Measurements from ENCODE around the gene COL23A1. TPM values are rescaled to one million over a fixed set of nuclear protein-coding genes. Genes with fewer than 3 reads are reported as not detected.

The COL23A1 gene
- total and polyA plus RNA-seq, 2 of the 8 experiments (the other 6 are each of a cell fraction or from before 2014, with no cell fraction given), result 3.1 to 4.7 TPM

DNA sequence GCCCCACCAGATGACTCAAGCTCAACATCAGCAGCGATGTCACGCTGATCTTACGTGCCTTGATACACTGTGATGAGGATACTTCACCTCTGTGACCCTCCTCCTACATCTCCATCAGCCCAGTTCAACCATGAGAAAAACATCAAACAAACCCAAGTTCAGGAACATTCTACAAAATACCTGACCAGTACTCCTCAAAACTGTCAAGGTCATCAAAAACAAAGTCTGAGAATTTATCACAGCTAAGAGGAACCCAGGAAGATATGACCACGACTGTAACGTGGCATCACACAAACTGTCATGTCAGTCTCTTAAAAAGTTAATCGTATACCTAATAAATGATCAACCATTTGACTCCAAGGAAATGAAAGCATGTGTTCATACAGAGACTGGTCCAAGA, 90.8 kb downstream of the COL23A1 start (continued):
- TF ChIP-seq, protein P1, sequence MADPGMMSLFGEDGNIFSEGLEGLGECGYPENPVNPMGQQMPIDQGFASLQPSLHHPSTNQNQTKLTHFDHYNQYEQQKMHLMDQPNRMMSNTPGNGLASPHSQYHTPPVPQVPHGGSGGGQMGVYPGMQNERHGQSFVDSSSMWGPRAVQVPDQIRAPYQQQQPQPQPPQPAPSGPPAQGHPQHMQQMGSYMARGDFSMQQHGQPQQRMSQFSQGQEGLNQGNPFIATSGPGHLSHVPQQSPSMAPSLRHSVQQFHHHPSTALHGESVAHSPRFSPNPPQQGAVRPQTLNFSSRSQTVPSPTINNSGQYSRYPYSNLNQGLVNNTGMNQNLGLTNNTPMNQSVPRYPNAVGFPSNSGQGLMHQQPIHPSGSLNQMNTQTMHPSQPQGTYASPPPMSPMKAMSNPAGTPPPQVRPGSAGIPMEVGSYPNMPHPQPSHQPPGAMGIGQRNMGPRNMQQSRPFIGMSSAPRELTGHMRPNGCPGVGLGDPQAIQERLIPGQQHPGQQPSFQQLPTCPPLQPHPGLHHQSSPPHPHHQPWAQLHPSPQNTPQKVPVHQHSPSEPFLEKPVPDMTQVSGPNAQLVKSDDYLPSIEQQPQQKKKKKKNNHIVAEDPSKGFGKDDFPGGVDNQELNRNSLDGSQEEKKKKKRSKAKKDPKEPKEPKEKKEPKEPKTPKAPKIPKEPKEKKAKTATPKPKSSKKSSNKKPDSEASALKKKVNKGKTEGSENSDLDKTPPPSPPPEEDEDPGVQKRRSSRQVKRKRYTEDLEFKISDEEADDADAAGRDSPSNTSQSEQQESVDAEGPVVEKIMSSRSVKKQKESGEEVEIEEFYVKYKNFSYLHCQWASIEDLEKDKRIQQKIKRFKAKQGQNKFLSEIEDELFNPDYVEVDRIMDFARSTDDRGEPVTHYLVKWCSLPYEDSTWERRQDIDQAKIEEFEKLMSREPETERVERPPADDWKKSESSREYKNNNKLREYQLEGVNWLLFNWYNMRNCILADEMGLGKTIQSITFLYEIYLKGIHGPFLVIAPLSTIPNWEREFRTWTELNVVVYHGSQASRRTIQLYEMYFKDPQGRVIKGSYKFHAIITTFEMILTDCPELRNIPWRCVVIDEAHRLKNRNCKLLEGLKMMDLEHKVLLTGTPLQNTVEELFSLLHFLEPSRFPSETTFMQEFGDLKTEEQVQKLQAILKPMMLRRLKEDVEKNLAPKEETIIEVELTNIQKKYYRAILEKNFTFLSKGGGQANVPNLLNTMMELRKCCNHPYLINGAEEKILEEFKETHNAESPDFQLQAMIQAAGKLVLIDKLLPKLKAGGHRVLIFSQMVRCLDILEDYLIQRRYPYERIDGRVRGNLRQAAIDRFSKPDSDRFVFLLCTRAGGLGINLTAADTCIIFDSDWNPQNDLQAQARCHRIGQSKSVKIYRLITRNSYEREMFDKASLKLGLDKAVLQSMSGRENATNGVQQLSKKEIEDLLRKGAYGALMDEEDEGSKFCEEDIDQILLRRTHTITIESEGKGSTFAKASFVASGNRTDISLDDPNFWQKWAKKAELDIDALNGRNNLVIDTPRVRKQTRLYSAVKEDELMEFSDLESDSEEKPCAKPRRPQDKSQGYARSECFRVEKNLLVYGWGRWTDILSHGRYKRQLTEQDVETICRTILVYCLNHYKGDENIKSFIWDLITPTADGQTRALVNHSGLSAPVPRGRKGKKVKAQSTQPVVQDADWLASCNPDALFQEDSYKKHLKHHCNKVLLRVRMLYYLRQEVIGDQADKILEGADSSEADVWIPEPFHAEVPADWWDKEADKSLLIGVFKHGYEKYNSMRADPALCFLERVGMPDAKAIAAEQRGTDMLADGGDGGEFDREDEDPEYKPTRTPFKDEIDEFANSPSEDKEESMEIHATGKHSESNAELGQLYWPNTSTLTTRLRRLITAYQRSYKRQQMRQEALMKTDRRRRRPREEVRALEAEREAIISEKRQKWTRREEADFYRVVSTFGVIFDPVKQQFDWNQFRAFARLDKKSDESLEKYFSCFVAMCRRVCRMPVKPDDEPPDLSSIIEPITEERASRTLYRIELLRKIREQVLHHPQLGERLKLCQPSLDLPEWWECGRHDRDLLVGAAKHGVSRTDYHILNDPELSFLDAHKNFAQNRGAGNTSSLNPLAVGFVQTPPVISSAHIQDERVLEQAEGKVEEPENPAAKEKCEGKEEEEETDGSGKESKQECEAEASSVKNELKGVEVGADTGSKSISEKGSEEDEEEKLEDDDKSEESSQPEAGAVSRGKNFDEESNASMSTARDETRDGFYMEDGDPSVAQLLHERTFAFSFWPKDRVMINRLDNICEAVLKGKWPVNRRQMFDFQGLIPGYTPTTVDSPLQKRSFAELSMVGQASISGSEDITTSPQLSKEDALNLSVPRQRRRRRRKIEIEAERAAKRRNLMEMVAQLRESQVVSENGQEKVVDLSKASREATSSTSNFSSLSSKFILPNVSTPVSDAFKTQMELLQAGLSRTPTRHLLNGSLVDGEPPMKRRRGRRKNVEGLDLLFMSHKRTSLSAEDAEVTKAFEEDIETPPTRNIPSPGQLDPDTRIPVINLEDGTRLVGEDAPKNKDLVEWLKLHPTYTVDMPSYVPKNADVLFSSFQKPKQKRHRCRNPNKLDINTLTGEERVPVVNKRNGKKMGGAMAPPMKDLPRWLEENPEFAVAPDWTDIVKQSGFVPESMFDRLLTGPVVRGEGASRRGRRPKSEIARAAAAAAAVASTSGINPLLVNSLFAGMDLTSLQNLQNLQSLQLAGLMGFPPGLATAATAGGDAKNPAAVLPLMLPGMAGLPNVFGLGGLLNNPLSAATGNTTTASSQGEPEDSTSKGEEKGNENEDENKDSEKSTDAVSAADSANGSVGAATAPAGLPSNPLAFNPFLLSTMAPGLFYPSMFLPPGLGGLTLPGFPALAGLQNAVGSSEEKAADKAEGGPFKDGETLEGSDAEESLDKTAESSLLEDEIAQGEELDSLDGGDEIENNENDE (IDR thresholded peaks at IDR 0.05; ENCODE audit: insufficient replicate concordance, low read length), result no peak
- TF ChIP-seq TAF7 (optimal IDR thresholded peaks at IDR 0.05; ENCODE audit: borderline replicate concordance, low read depth, low read length) (no peak), CBX8 (IDR thresholded peaks at IDR 0.05; ENCODE audit: borderline replicate concordance, low read depth, low read length) (no peak), RAD21 (IDR thresholded peaks at IDR 0.05 in 1 of 2, conservative IDR thresholded peaks at IDR 0.05 in 1 of 2; ENCODE audit: low read depth in 2 of 2, low read length in 2 of 2) (no peak), CHD2 (IDR thresholded peaks at IDR 0.05; ENCODE audit: low read length) (no peak), JUND (IDR thresholded peaks at IDR 0.05; ENCODE audit: low read length) (no peak), GABPA (IDR thresholded peaks at IDR 0.05; ENCODE audit: borderline replicate concordance, insufficient read depth, low read length) (no peak), HDAC6 (IDR thresholded peaks at IDR 0.05; ENCODE audit: low read depth, low read length) (no peak), TAF1 (IDR thresholded peaks at IDR 0.05; ENCODE audit: low read depth, low read length) (no peak)
- TF ChIP-seq, protein P2, sequence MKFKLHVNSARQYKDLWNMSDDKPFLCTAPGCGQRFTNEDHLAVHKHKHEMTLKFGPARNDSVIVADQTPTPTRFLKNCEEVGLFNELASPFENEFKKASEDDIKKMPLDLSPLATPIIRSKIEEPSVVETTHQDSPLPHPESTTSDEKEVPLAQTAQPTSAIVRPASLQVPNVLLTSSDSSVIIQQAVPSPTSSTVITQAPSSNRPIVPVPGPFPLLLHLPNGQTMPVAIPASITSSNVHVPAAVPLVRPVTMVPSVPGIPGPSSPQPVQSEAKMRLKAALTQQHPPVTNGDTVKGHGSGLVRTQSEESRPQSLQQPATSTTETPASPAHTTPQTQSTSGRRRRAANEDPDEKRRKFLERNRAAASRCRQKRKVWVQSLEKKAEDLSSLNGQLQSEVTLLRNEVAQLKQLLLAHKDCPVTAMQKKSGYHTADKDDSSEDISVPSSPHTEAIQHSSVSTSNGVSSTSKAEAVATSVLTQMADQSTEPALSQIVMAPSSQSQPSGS (IDR thresholded peaks at IDR 0.05; ENCODE audit: low read length), result no peak

Data from H1 (cell line).